Activated CD8-positive, alpha-beta T cell treated with anti-CD3 and anti-CD28 coated beads for 36 hours (primary cell): ENCODE data around the gene PWP1. TPM values are rescaled to one million over a fixed set of nuclear protein-coding genes. Genes with fewer than 3 reads are reported as not detected.

Source experiments
- ATAC-seq: fragments of 200-7000 bp; cut with Tn5 transposase; one replicate; pipeline ENCODE4 v1.10.0; 2021; ENCODE audit warnings: mild to moderate bottlenecking, moderate library complexity
- CTCF ChIA-PET: fragments of 350-600 bp; sonication (Branson Sonifier 250); formaldehyde crosslinking; loops from one replicate; lab custom pipeline; 2021; ENCODE audit warnings: antibody characterized with exemption; lab: Charles Lee
- POLR2A ChIA-PET: fragments of 350-600 bp; sonication (Branson Sonifier 250); formaldehyde crosslinking; loops from one replicate; lab custom pipeline; 2021; ENCODE audit warnings: antibody characterized with exemption; lab: Charles Lee
- DNase-seq: peaks from one replicate; pipeline ENCODE4 v3.0.0-alpha.2; 2020
- H3K27ac Mint-ChIP-seq: one replicate; pipeline ENCODE4 v1.8.0; 2021; ENCODE audit warnings: mild to moderate bottlenecking, mixed read lengths
- H3K27me3 Mint-ChIP-seq: one replicate; pipeline ENCODE4 v1.8.0; 2021; ENCODE audit warnings: mixed read lengths
- H3K36me3 Mint-ChIP-seq: one replicate; pipeline ENCODE4 v1.8.0; 2021; ENCODE audit warnings: low read depth, mixed read lengths
- H3K4me1 Mint-ChIP-seq: one replicate; pipeline ENCODE4 v1.8.0; 2021; ENCODE audit warnings: low read depth, mixed read lengths
- H3K4me3 Mint-ChIP-seq: one replicate; pipeline ENCODE4 v1.8.0; 2021; ENCODE audit warnings: mild to moderate bottlenecking, moderate library complexity, mixed read lengths
- H3K9me3 Mint-ChIP-seq: one replicate; pipeline ENCODE4 v1.8.0; 2021; ENCODE audit warnings: mixed read lengths
- CTCF ChIP-seq: fragments of 200-600 bp; IDR thresholded peaks from one replicate; pipeline ENCODE4 v1.8.0; 2022; ENCODE audit warnings: antibody characterized with exemption, mild to moderate bottlenecking
- intact Hi-C: fragments of 100-400 bp; cut with micrococcal nuclease; formaldehyde crosslinking; loops from one replicate; pipeline ENCODE4 v1.10.0; 2022
- total RNA-seq, 2 experiments: library from RNA; stranded (reverse); gene quantifications; one replicate each; pipeline ENCODE4 v1.2.3, GENCODE V29; 2021

Gene PWP1
- total RNA-seq, 2 experiments from 2014 or later: 52.4 to 57.5 TPM

- TF ChIP-seq CTCF: no peak
- no peaks in the 10 kb centered on the region for H3K4me1 Mint-ChIP-seq
- intact Hi-C loops: no loop called here
- CTCF ChIA-PET: no interaction called here
- ATAC-seq (no peak), DNase-seq (no peak)
- POLR2A ChIA-PET: no interaction called here
- H3K9me3 Mint-ChIP-seq: no peaks in the 10 kb centered on the region
- H3K36me3 Mint-ChIP-seq: peaks cover 5% of the 10 kb centered on the region
- no peaks in the 10 kb centered on the region for H3K27me3 Mint-ChIP-seq
- H3K4me3 Mint-ChIP-seq: no peak overlapping the region
- H3K27ac Mint-ChIP-seq: no peak overlapping the region
Observed at GRCh38 chr12:107646436-107646835, 39.2 kb upstream of the PWP1 start.

- ChIA-PET POLR2A (no interaction called here), CTCF (interaction anchor here (2.1 kb wide), 1 partner anchor 518 kb away, joined by 5 read pairs; no protein-coding TSS in a partner anchor)
- H3K4me1 Mint-ChIP-seq: peaks cover 3% of the 10 kb centered on the region
- no peak for TF ChIP-seq CTCF
- intact Hi-C loops: no loop called here
- no peaks in the 10 kb centered on the region for H3K9me3 Mint-ChIP-seq
- H3K27ac Mint-ChIP-seq: no peak overlapping the region
- H3K36me3 Mint-ChIP-seq: peaks cover 3% of the 10 kb centered on the region
- no peaks in the 10 kb centered on the region for H3K27me3 Mint-ChIP-seq
- DNase-seq (no peak), ATAC-seq (no peak)
- H3K4me3 Mint-ChIP-seq: no peak overlapping the region
Observed at GRCh38 chr12:107649661-107650061, 35.9 kb upstream of the PWP1 start.

GRCh38 chr12:107650977-107651376, 34.6 kb upstream of the PWP1 start:
- H3K27me3 Mint-ChIP-seq: no peaks in the 10 kb centered on the region
- no peak overlapping the region for H3K4me3 Mint-ChIP-seq
- DNase-seq (no peak), ATAC-seq (no peak)
- H3K9me3 Mint-ChIP-seq: no peaks in the 10 kb centered on the region
- H3K4me1 Mint-ChIP-seq: peaks cover 3% of the 10 kb centered on the region
- intact Hi-C loops: no loop called here
- no peak overlapping the region for H3K27ac Mint-ChIP-seq
- TF ChIP-seq CTCF: no peak
- H3K36me3 Mint-ChIP-seq: peaks cover 3% of the 10 kb centered on the region
- CTCF ChIA-PET: no interaction called here
- POLR2A ChIA-PET: no interaction called here

GRCh38 chr12:107651571-107652449, 33.8 kb upstream of the PWP1 start:
- no peak overlapping the region for H3K4me3 Mint-ChIP-seq
- TF ChIP-seq CTCF: no peak
- no peaks in the 10 kb centered on the region for H3K9me3 Mint-ChIP-seq
- DNase-seq (no peak), ATAC-seq (no peak)
- H3K36me3 Mint-ChIP-seq: peaks cover 3% of the 10 kb centered on the region
- H3K27ac Mint-ChIP-seq: no peak overlapping the region
- ChIA-PET CTCF (interaction anchor here (1.5 to 1.8 kb wide), 4 partner anchors 15 to 44 kb away, joined by 3 to 6 read pairs (median 5); no protein-coding TSS in a partner anchor), POLR2A (no interaction called here)
- intact Hi-C loops: no loop called here
- peaks cover 3% of the 10 kb centered on the region for H3K4me1 Mint-ChIP-seq
- H3K27me3 Mint-ChIP-seq: no peaks in the 10 kb centered on the region

GRCh38 chr12:107653519-107653918, 32.1 kb upstream of the PWP1 start:
- ChIA-PET POLR2A (no interaction called here), CTCF (no interaction called here)
- Mint-ChIP-seq H3K4me3 (no peak overlapping the region), H3K9me3 (no peaks in the 10 kb centered on the region), H3K4me1 (peaks cover 3% of the 10 kb centered on the region), H3K27ac (no peak overlapping the region), H3K36me3 (peaks cover 6% of the 10 kb centered on the region), H3K27me3 (no peaks in the 10 kb centered on the region)
- DNase-seq (no peak), ATAC-seq (no peak)
- intact Hi-C loops: no loop called here
- no peak for TF ChIP-seq CTCF
